ENCODE data around the gene OXLD1.

DNA sequence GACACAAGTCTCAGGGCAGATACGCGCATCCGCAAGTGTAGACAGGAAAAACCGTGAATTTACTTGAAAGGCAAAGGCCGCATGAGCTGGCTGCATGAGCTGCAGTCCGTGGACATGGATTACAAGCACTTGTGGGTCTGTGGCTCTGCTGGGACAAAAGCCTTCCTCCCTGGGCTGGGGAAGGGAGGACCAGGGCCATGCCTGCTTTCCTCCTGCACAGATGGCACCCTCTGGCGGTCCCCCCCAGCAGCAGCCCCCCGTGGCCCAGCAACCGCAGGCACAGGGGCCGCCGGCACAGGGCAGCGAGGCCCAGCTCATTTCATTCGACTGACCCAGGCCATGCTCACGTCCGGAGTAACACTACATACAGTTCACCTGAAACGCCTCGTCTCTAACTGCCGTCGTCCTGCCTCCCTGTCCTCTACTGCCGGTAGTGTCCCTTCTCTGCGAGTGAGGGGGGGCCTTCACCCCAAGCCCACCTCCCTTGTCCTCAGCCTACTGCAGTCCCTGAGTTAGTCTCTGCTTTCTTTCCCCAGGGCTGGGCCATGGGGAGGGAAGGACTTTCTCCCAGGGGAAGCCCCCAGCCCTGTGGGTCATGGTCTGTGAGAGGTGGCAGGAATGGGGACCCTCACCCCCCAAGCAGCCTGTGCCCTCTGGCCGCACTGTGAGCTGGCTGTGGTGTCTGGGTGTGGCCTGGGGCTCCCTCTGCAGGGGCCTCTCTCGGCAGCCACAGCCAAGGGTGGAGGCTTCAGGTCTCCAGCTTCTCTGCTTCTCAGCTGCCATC is 35.1 kb upstream of the OXLD1 start:
- peak; percentile 29; the same call in 1 of the 2 replicates for TF ChIP-seq CTCF (IDR thresholded peaks at IDR 0.05)
- no peak for TF ChIP-seq EP300 (IDR thresholded peaks at IDR 0.05; ENCODE audit: borderline replicate concordance in 1 of 2, low read depth in 1 of 2, low read length in 1 of 2)
- TF ChIP-seq POLR2AphosphoS5 (IDR thresholded peaks at IDR 0.05; ENCODE audit: low read depth, low read length): no peak; the same call in 1 of the 2 replicates
- TF ChIP-seq CHD2 (IDR thresholded peaks at IDR 0.05; ENCODE audit: low read length, partially characterized antibody): no peak
- no peak for TF ChIP-seq NRF1 (IDR thresholded peaks at IDR 0.05; ENCODE audit: low read depth, low read length)
- no peak for TF ChIP-seq TAF1 (IDR thresholded peaks at IDR 0.05; ENCODE audit: borderline replicate concordance, low read depth, low read length)
- no peak for TF ChIP-seq FOXM1 (IDR thresholded peaks at IDR 0.05; ENCODE audit: low read depth)
- no peak for TF ChIP-seq REST (IDR thresholded peaks at IDR 0.05; ENCODE audit: low read depth, low read length)
- TF ChIP-seq, protein P1, sequence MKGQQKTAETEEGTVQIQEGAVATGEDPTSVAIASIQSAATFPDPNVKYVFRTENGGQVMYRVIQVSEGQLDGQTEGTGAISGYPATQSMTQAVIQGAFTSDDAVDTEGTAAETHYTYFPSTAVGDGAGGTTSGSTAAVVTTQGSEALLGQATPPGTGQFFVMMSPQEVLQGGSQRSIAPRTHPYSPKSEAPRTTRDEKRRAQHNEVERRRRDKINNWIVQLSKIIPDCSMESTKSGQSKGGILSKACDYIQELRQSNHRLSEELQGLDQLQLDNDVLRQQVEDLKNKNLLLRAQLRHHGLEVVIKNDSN (IDR thresholded peaks at IDR 0.05; ENCODE audit: borderline replicate concordance, low read depth): no peak
- TF ChIP-seq MXI1 (IDR thresholded peaks at IDR 0.05; ENCODE audit: low read depth, low read length): no peak
- no peak for TF ChIP-seq EZH2phosphoT487 (IDR thresholded peaks at IDR 0.05; ENCODE audit: borderline replicate concordance, low read depth)
- no peak for TF ChIP-seq USF2 (IDR thresholded peaks at IDR 0.05; ENCODE audit: borderline replicate concordance, low read depth, low read length)
